Measurements from ENCODE around the gene FAM186B. TPM values are rescaled to one million over a fixed set of nuclear protein-coding genes. Genes with fewer than 3 reads are reported as not detected.

Gene FAM186B
- total and polyA plus RNA-seq, 2 experiments from 2014 or later, result 0.21 to 0.38 TPM

DNA sequence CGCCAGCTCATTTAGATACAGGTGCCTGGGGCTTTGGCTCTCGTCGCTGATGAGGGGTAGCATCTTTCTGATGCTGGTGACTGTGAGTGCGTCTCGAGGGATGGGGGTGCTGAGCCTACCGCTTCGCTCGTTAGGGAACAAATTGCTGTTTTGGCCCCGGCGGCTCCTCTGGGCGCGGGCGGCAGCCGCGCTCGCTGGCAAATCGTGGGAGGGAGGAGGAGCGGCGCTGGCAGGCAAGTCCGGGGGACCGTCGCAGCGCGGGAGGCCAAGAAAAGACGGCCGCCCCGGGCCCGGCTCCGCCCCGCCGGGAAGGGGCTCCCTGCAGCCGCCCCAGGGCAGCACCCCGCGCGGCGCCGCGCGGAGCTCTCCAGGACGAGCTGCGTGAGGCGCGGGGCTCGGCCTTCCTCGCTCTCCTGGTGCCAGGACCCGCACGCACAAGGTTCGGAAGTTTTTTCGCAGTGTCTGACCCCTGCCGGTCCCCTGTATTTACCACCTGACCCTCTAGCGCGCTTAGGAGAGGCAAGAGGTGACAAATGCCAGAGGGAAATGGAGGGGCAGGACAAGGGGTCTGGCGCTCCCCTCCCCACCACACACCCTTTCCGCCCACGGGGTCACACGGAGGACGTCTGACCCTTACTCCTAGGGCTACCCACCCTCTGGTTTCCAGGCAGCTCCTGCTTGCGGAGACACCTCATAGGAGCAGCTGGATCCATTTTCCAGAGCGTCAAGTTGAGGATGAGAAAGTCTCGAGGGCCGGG lies 67.5 kb downstream of the FAM186B start (continued):
- no peak for TF ChIP-seq REST (IDR thresholded peaks at IDR 0.05; ENCODE audit: unreplicated experiment)
- no peak for TF ChIP-seq STAT1 (IDR thresholded peaks at IDR 0.05; ENCODE audit: unreplicated experiment)
- peak; percentile 78 for TF ChIP-seq EZH2phosphoT487 (IDR thresholded peaks at IDR 0.05; ENCODE audit: unreplicated experiment)
- TF ChIP-seq EZH2 (IDR thresholded peaks at IDR 0.05; ENCODE audit: low read depth, unreplicated experiment), result peak; percentile 85

Small RNA genes lying within 50 kb of the gene (small RNA-seq; reads per million reads assigned to genes)
- not detected for gene HIGD1AP9 (ENCODE audit: low replicate concordance)
- gene POLR2KP1 (ENCODE audit: low replicate concordance), result not detected
- gene RNU6-834P (ENCODE audit: low replicate concordance), result not detected

Other genes starting within 250 kb of the FAM186B start
- gene SPATS2, start 238.2 kb downstream of the FAM186B start, total RNA-seq (2014; rRNA removed; shearing (Covaris generic)), result 20.6 and 28.1 TPM in 2 replicates
- gene SPATS2, start 238.2 kb downstream of the FAM186B start, polyA plus RNA-seq (2016; fragmentation: Nextera tagmentation; extraction: Ambion mirVana), result 54.0 and 61.0 TPM in 2 replicates
- gene KCNH3, start 66.6 kb downstream of the FAM186B start, total RNA-seq (2014; rRNA removed; shearing (Covaris generic)), result 0.12 and 0.52 TPM in 2 replicates
- gene KCNH3, start 66.6 kb downstream of the FAM186B start, polyA plus RNA-seq (2016; fragmentation: Nextera tagmentation; extraction: Ambion mirVana), result 0.21 and 0.28 TPM in 2 replicates
- gene MCRS1, start 37.5 kb downstream of the FAM186B start, total RNA-seq (2014; rRNA removed; shearing (Covaris generic)), result 97.6 and 105 TPM in 2 replicates
- 134 and 139 TPM in 2 replicates for gene MCRS1, start 37.5 kb downstream of the FAM186B start, polyA plus RNA-seq (2016; fragmentation: Nextera tagmentation; extraction: Ambion mirVana)
- 14.7 and 17.9 TPM in 2 replicates for gene PRPF40B, start 17.9 kb upstream of the FAM186B start, total RNA-seq (2014; rRNA removed; shearing (Covaris generic))
- 16.7 and 19.0 TPM in 2 replicates for gene PRPF40B, start 17.9 kb upstream of the FAM186B start, polyA plus RNA-seq (2016; fragmentation: Nextera tagmentation; extraction: Ambion mirVana)
- gene FMNL3, start 101.8 kb upstream of the FAM186B start, total RNA-seq (2014; rRNA removed; shearing (Covaris generic)), result 17.8 and 32.6 TPM in 2 replicates
- gene FMNL3, start 101.8 kb upstream of the FAM186B start, polyA plus RNA-seq (2016; fragmentation: Nextera tagmentation; extraction: Ambion mirVana), result 8.7 and 10.5 TPM in 2 replicates
- gene TMBIM6, start 135.9 kb upstream of the FAM186B start, total RNA-seq (2014; rRNA removed; shearing (Covaris generic)), result 336 and 349 TPM in 2 replicates
- gene TMBIM6, start 135.9 kb upstream of the FAM186B start, polyA plus RNA-seq (2016; fragmentation: Nextera tagmentation; extraction: Ambion mirVana), result 240 and 245 TPM in 2 replicates
- gene NCKAP5L, start 222.8 kb upstream of the FAM186B start, total RNA-seq (2014; rRNA removed; shearing (Covaris generic)), result 30.0 and 37.0 TPM in 2 replicates
- gene NCKAP5L, start 222.8 kb upstream of the FAM186B start, polyA plus RNA-seq (2016; fragmentation: Nextera tagmentation; extraction: Ambion mirVana), result 10.2 TPM in 2 replicates
- 1.8 and 2.1 TPM in 2 replicates for gene BCDIN3D, start 237.5 kb upstream of the FAM186B start, total RNA-seq (2014; rRNA removed; shearing (Covaris generic))
- 0.89 and 1.4 TPM in 2 replicates for gene BCDIN3D, start 237.5 kb upstream of the FAM186B start, polyA plus RNA-seq (2016; fragmentation: Nextera tagmentation; extraction: Ambion mirVana)

Data from GM23338 (cell line).